ENCODE results near the gene APOL5.

DNA sequence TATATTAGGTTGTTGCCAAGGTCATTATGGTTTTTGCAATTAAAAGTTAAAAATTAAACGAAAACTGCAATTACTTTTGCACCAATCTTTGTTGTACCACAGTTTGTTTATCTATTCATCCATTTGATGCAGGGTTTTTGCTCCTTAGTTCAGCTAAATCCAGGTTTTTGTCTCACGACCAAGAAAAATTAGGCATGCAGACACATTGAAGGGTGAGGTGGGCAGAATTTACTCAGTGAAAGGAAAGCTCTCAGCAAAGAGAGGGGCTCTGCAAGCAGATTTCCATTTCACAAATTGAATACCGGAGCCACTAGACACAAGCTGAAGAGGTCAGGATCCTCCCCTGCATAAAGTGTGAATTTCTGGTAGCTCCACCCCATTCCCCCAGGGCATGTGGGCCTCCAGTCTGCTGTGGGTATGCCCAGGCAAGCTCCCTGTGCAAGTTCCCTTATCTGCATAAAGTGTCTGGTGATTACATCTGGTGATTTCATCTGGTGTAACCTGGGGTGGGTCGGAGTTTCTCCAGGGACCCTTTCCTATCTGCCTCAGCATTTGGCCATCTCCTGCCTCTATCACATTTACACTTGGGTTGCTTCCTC lies 36.1 kb upstream of the APOL5 start:
- no peak for TF ChIP-seq GATA3 (IDR thresholded peaks at IDR 0.05; ENCODE audit: low read depth, low read length)
- no peak for TF ChIP-seq GATA2 (IDR thresholded peaks at IDR 0.05; ENCODE audit: low read depth, low read length)

All from SH-SY5Y (cell line).